ENCODE measurements around the gene DEK.

The DEK gene

DNA sequence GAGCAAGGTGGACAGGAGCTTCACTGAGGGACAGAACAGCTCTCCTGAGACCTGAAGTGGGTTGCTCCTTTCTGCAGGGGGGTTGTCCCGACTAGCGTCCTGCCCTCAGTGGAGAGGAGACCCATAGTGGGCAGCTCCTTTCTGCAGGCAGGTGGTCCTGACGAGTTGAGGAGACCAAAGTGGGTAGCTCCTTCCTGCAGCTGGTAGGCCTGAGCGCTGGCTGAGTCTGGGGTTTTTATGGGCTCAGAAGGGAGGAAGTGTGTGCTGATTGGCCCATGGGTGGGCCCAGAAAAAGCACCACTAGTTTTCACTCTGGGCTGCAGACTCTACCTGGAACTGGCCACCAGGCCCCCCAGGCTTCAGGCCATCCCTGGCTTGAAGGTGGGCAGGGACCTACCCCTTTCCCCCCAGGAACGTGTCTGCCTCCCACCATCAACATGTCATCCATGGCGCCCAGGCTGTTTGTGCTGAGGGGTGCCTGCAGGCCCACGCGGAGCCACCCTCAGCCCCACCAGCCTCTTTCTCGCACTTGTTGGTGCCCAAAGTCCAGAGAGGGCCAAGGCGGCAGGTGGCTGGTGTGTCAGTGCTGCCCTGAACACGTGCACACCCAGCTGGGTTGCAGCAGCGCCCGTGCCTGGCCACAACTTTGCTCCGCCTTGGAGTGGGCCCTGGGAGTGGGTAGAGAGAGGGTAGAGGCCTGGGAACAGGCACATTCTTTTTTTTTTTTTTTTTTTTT is 1.6 kb upstream of the DEK start:
- no peak for DNase-seq

DNA sequence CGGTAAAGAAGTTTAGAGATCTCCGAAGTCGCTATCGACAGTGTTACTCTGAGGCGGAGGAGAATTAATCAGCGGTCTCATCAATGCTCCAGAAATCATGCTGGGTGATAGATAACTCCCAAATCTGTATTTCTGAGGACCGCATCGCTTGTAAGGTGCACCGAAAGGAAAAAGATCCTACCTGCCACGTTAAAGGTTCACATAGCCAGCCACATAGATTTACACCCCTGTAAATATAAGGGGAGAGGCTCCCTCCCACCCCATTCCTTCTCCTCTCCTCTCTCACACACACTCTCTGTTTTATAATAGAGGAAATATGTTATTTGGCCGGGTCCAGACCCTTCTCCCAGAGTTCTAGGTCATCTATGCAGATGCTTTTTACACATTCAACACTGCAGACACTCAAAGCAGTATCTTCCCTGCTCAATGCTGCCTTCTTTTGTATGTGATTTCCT is 620 bp upstream of the DEK start:
- no peak for DNase-seq

DNA sequence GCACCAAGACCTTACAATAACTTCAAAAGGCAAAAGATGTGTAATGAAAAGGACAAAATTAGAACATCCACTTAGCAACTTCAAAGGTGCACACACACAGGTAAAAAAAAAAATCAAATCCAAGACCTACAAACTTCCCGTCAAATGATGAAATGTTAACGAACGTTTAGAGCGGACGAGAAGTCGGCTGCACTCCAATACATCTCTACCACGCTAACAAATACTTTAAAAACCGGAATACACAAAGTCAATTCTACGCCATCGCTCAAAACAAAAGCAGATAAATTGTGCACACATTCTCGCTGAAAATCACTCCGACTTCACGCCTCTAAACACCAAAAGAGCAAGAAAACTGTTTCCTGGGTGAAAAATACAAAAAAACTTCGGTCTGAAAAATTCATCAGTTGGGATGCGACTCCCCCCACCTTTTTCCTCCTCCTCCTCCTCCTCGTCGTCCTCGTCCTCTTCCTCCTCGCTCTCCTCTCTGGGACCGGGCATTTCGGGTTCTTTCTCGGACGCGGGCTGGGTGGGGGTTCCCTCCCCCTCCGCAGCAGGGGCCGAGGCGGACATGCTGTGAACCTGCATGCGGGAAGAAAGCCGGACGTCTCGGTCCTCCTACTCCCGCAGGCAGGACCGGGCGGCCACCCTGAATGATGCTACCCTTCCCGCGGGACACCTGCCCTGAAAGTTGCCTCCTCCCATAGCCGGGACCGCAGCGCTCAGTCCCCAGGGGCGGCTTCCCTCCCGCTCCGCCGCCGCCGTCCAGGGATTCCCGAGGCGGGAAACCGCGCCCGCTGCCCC is 712 bp downstream of the DEK start:
- DNase-seq: peak; percentile 31

DNA sequence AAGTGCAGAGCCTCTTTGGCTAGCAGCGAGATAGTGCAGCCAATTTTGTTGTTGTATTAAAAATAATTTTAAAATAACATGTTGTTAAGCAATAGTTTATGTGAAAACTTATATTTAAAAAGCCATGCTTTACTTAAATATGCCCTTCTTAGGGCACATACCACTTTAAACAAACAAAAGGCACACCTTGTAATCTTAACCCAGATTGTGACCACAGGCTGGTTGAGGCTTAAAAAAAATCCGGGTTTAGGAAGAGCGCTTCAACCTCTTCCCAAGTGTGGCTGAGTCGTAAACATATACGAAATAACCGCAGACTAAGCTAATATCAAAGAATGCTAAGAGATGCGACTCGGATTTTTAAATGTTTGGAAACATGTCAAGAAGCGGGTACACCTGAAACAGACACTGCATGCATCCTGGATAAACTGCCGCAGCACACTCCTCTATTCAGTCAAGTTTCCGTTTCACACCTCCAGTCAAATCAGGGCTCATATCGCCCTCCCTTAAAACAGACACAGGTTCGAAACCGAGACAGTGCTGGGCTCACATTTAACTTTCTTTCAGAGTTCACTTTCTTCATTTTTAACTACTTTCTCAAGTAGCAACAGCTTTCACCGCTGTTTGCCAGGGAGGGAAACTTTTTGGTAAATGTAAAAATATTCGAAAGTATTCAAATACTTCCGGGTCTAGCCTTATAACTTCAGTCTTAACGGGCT is 1.5 kb downstream of the DEK start:
- DNase-seq: peak; percentile 9

DNA sequence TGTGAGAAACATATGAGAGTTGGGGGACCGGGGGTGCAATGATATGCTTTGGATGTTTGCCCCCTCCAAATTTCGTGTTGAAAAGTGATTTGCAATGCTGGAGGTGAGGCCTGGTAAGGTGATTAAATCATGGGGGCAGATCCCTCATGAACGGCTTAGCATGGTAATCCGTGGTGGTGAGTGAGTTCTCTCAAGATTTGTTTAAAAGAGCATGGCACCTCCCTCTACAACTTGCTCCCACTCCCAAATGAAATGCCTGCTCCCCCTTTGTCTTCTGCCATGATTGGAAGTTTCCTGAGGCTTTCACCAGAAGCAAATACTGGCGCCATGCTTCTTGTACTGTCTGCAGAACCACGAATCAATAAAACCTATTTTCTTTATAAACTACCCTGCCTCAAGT is 2.5 kb downstream of the DEK start:
- DNase-seq: no peak

DNA sequence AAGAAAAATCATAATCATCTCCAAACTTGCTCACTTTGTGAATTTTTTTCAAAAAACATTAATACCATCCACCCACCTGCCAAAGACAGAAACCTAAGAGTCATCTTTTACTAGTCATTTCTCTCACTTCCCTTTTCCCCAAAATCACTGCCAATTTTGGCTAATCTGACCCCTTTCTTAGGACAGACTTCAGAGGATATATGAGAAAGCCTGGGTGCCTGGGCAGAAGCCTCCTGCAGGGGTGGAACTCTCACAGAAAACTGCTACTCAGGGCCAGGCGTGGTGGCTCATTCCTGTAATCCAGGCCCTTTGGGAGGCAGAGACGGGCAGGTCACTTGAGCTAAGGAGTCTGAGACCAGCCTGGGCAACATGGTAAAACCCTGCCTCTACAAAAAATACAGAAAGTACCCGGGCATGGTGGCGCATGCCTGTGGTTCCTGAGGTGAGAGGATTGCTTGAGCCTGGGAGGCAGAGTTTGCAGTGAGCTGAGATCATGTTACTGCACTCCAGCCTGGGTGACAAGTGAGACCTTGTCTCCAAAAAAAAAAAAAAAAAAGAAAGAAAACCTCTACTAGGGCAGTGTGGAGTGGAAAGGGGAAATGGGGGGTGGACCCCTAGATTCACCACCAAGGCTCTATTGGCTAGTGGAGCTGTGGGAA is 3.8 kb downstream of the DEK start:
- no peak for DNase-seq

DNA sequence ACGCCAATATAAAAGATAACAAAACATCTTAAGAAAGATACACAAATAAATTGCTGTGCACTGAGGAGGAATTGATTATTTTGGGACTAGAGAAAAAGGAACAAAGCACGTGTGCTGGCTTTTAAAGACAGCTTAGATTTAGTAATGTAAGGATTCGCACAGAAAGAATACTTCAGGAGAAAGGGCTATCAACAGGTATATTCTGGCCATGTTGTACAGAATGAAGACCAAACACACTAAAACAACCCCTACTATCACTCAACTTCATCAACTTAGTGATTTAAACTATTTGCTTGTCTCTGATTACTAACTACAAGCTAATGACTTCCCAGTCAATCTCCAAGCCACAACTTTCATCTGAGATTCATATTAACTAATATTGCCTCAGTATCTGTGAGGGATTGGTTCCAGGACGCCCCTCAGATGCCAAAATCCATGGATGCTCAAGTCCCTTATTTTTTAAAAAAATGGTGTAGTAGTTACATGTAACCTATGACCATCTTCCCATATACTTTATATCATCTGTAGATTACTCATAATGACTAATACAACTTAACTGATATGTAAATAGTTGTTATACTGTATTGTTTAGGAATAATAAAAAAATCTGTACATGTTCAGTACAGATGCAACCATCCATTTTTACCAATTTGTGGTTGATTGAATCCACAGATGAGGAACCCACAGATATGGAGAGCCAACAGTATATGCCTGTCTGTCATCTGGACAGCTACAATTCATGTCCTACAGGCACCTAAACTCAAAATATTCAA is 4.5 kb downstream of the DEK start:
- no peak for DNase-seq

DNA sequence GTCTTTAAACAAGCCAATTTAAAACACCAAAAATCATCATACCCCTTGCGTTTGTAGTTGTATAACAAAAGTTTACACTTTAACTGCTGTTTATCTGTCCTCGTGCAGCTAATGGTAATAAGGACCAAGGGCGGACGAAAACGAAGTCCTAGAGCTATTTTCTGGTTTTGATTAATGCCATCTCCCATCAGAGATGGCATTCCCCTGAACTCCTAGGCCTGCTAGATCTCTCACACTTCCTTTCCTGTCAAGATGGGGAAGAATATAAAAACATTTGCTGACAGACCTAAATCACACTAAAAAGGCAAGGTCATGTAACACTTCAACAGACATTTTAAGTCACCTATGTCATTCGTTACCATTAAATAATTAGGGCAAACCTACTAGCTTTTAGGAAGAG is 9.5 kb downstream of the DEK start:
- DNase-seq: no peak

DNA sequence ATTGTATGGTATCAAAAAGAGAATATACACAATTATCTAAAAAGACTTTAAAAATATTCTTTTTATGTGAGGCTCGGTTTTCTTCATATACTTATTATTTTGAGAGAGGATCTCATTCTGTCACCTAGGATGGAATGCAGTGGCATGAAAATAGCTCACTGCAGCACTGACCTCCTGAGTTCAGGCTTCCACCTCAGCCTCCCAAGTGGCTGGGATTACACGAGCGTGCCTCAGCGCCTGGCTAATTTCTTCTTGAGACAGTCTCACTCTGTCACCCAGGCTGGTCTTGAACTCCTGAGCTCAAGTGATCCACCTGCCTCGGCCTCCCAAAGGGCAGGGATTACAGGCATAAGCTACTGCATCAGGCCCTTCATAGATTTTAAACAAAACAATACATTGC is 10.7 kb downstream of the DEK start:
- DNase-seq: no peak

DNA sequence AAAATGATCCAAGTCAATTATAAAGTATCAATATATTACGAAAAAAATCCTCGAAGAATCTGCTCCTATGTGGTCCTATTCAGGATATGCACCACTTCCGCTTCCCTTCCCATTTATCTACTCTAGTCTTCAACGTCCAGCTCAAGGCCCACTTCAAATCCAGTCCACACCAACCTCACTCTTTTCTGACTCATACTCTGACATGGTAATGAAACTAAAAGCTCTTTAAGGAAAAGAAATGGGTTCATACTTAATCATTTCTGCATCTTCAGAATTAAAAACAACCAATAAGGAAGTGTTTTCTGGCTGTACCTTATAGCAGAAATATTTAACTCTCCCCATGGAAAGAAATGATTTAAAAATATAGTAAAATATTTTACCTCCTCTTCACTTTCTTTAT is 15.1 kb downstream of the DEK start:
- DNase-seq: no peak

DNA sequence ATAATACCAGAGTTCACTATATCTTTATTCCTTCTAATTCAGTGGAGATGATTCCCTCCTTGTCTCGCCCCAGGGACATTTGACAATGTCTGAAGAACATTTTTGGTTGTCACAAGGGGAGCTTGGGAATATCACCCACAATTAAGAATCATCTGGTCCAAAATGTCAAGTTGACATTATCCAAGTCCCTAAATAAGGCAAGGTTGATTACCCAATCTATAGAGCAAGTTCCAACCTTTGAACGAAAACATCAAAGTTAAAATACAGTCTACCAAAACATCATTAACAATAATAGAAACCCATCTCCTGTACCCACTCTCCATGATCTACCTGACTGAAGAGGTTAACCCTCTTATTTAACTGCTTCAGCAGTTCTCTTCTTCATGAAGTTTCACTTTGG is 15.6 kb downstream of the DEK start:
- no peak for DNase-seq

DNA sequence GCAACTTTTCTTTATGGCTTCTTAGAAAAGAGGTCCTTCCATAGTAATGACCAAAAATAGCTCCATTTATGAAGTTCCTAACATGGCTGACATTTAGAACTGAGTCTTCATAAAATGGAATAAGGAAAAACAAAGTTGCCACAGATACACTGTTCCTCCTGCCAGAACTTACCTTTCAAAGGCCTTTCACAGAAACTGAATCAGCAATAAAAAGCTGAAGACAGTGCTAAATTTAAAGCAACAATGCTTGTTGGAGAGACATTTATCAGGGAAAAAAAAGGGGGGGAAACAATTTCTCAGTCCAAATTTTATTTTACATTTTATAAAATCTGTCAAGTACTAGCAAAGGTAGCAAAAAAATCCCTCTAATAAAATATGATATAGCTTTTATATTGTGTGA is 17.3 kb downstream of the DEK start:
- DNase-seq: no peak

DNA sequence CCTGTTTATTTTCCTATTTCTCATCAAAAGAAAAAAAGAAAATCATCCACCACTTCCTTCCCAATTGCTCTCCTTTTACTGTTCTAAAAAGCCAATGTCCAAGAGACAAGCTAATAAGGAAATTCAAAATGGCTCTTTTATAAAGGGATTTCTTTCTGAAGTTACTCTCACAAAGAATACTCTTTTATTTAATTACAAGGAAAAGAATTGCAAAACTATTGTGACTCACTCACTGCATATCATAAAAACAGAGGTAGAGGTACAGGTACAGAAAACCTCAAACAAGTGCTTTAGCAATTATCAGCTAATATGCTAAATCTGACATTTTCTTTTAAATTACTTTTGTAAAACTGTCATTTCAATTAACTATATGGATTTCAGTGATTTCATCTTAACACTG is 18.1 kb downstream of the DEK start:
- DNase-seq: no peak

DNA sequence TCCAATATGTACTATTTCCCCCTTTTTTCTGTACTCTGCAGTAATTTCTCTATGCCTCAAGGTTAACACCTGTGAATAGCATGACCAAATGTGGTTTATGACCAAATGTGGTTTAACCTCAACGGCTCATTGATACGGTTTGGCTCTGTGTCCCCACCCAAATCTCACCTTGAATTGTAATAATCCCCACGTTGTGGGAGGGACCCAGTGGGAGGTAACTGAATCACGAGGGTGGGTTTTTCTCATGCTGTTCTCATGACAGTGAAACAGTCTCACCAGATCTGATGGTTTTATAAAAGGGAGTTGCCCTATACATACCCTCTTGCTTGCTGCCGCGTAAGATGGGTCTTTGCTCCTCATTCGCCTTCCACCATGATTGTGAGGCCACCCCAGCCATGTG is 18.7 kb downstream of the DEK start:
- no peak for DNase-seq

DNA sequence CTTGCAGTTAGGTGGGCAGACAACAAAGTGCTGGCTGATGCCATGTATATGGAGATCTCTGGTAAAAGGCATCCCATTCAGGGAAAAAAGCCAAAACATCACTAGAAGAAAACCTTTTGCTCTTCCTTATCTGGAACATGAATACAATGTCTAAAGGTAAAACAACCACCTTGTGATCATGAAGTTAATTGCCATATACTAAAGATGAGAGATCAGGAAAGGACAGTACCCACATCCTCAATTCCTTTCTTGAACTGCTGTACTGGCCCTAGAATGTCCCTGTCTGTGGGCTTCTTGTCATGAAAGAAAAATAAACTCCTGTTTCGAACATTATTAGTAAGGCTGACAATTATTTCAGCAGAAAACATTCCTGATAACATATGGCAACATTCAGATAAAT is 19.3 kb downstream of the DEK start:
- DNase-seq: no peak

DNA sequence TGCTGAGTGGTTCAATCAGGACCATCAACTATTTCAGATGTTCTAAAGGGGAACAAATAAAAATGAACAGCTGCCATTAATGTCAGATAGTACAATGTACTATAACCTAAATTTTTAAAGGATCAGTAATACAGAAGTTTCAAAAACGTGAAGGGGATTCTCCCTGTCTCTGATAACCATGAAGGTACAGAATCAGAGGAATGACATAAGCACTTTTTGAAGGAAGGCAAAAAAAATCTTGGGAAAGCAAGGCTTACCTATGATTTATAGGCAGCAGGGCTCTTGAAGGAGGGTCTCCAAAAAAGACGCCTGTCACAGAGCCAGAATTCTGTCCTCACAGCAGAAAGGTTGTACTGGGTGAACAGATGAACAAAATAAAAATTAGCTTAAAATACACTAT is 20.1 kb downstream of the DEK start:
- no peak for DNase-seq

DNA sequence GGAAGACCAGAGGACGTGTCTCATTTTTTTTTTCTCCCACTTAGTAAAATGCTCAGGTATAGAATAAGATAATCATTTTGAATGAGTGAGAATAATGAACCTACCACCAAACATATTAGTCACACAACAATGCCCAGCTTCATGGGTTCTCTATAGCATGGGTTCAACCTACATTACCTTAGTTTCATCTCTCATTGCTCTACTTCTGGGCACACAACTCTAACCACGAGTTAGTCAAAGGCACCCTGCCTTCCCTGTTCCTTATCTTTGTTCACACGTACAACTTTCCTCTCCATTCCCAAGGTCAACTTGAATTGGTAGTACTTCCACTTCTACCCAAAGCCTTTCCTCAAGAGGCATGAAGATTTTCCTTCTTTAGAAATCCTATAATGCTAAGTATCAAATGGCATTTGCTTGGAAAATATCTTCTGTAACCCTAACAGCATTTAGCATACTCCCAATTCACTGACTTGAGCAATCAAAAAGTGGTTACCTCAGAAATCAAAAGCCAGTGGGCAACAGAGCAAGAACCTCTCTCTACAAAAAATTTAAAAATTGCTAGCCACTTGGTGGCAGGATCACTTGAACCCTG is 20.9 kb downstream of the DEK start:
- DNase-seq: no peak

DNA sequence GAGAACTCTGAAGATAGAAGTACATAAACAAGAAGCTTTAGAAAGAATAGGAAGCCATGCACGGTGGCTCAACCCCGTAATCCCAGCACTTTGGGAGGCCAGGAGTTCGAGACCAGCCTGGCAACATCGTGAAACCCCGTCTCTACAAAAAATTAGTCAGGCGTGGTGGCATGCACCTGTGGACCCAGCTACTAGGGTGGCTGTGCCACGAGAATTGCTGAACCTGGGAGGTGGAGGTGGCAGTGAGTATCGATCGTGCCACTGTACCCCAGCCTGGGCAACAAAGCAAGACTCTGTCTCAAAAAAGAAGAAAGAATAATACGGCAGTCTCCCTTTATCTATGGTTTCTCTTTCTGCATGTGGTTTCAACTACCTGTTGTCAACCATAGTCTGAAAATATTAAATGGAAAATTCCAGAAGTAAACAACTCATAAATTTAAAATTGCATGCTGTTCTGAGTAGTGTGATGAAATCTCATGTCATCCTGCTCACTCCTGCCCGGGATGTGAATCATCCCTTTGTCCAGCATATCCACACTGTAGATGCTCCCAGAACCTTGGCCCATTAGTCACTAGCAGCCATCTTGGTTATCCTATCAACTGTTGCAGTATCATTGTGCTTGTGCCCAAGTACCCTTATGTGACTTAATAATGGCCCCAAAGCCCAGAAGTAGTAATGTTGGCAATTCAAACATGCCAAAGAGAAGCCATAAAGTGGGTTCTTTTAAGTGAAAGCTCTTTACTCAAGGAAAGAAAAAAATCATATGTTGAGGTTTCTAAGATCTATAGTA is 22.1 kb downstream of the DEK start:
- DNase-seq: no peak

DNA sequence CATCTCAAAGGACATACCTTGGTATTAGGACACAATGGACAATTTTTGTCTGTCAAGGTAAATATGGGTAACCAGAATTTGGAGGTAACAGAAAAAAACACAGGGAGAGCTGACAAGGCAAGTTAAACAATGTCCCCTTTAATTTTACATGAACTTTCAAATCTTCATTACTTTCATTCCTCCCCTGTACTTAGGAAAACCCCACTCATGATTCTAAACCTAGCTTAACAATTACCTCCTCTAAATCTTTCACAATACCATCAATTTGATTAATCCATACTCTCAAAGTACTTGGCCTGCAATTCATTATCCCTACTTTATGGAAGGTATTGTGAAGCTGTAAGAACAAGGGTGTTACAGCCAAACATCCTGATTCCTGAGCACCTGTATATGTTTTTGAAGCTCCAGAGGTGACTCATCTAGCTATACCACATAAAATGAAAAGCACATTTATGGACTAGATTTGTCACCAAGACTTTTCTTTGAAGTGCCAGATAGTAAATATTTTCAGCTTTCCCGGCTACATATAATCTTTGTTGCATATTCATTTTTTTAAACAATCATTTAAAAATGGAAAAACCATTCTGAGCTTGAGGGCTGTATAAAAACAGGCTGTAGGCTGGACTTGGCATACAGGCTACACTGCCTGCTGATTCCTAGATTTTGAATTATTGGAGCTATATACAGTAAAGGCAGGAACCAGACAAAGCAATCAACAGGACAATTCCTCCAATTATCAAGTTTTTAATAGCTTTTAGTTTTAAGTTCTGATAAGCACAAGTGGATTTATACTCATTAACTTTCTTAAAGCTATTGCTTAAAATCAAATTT is 22.9 kb downstream of the DEK start:
- DNase-seq: no peak

DNA sequence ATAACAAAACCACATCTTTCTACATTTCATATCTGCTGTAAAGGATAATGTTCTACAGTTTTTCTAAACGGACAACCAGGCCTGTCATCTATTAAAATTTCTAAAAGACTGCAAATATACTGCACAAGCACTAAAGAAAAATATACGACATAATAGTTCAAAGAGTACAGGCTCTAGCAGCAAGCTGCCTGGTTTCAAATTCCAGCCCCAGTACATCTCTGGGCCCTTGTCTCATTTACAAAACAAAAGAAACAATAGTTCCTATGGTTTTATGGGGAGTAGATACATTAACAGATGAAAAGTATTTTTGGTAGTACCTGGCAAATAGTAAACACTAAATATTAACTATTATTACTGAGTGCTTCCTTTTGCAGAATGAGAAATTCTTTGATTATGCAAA is 24.1 kb downstream of the DEK start:
- DNase-seq: no peak
